ENCODE measurements around the gene CISD1.

Gene CISD1

DNA sequence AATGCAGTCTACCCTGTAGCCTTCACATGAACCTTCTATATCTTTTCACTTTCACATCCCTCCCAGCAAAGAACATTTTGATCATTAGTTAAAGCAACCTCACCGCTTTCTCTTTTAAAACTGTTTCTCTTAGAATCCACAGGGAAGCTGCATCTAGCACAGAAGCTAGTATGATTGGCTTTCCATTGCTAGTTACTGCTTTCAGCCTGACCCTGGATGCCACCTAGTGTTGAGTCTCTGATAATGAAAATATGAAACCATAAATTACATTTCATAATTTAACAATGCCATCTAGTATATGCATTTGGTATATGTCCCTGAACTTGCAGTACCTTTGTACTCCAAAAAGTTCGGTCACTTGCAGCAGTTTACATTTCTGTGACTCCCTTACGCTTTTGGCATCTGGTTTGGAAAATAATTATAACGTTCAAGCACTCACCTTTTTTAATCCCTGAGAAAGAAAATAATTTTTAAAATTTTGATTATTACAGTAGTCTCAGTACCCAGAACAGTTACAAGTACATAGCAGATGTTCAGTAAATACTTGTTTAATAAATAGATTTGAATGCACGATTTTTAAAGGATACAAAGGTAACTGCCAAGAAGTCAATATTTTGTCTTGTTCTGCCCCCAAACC is 22.7 kb downstream of the CISD1 start:
- Histone ChIP-seq H3K9me3 (ENCODE audit: insufficient read depth, low read length, severe bottlenecking) (no peaks in the 10 kb centered on the region), H3K4me2 (ENCODE audit: insufficient read depth, low read length) (no peak overlapping the region), H3K27ac (ENCODE audit: low read length) (no peak overlapping the region), H3K27me3 (ENCODE audit: insufficient read depth, low read length, poor library complexity) (no peaks in the 10 kb centered on the region), H3K4me3 (ENCODE audit: low read depth in 1 of 2, low read length in 2 of 2) (no peak overlapping the region), H3K4me1 (ENCODE audit: insufficient read depth, low read length) (no peaks in the 10 kb centered on the region), H4K20me1 (ENCODE audit: insufficient read depth, low read length) (no peaks in the 10 kb centered on the region), H3K36me3 (ENCODE audit: insufficient read depth, low read length) (peaks cover 11% of the 10 kb centered on the region; the same call in 1 of the 2 replicates), H3K9ac (ENCODE audit: low read depth, low read length) (no peak overlapping the region), H3K79me2 (ENCODE audit: insufficient read depth, low read length) (no peaks in the 10 kb centered on the region), H2AFZ (ENCODE audit: low read depth, low read length) (no peak overlapping the region)
- TF ChIP-seq, protein P1, sequence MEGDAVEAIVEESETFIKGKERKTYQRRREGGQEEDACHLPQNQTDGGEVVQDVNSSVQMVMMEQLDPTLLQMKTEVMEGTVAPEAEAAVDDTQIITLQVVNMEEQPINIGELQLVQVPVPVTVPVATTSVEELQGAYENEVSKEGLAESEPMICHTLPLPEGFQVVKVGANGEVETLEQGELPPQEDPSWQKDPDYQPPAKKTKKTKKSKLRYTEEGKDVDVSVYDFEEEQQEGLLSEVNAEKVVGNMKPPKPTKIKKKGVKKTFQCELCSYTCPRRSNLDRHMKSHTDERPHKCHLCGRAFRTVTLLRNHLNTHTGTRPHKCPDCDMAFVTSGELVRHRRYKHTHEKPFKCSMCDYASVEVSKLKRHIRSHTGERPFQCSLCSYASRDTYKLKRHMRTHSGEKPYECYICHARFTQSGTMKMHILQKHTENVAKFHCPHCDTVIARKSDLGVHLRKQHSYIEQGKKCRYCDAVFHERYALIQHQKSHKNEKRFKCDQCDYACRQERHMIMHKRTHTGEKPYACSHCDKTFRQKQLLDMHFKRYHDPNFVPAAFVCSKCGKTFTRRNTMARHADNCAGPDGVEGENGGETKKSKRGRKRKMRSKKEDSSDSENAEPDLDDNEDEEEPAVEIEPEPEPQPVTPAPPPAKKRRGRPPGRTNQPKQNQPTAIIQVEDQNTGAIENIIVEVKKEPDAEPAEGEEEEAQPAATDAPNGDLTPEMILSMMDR (IDR thresholded peaks at IDR 0.05; ENCODE audit: borderline replicate concordance, extremely low read depth, low read length, poor library complexity, severe bottlenecking) = peak; percentile 78
- no peak for TF ChIP-seq EZH2 (IDR thresholded peaks at IDR 0.05; ENCODE audit: borderline replicate concordance, low read depth, low read length, severe bottlenecking)
- DNase-seq = peak; percentile 39
- ATAC-seq (ENCODE audit: insufficient read depth, low read depth) = peak; percentile 86

DNA sequence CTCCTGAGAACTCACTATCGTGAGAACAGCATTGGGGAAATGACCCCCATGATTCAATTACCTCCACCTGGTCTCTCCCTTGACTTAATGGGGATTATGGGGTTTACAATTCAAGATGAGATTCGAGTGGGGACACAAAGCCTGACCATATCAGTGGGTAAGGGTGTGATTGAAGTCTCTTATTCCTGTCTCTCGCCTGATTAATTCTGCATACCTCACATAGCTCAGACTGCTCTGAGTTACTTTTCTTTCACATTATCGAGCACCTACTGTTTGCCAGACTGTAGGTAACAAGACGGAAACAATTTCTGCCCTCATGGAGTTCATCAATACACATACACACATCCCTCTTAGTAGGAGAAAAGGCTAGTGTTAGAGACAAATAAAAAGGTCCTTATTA is 25.0 kb downstream of the CISD1 start:
- TF ChIP-seq EZH2 (IDR thresholded peaks at IDR 0.05; ENCODE audit: borderline replicate concordance, low read depth, low read length, severe bottlenecking) = no peak
- TF ChIP-seq, protein P1 (IDR thresholded peaks at IDR 0.05; ENCODE audit: borderline replicate concordance, extremely low read depth, low read length, poor library complexity, severe bottlenecking) = no peak

DNA sequence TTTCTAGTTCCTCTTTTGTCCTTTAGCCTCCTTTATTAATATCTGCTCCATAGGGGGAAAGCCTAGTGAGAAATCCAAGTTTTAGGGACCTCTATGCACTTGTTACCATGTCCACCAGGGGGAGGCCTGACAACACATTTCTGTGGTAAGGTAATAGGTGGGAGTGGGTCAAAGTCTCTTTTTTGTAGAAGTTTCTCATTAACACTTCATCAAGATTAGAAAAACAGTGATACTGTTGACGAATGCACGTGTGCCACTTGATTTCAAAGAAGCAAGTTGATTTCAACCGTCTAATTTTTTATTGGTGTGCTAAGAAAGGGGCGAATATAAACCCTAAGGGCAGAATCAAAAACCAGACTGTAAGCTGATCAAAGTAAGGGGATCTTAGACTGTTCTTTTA is 30.6 kb downstream of the CISD1 start:
- Histone ChIP-seq H3K9ac (ENCODE audit: low read depth, low read length) (no peak overlapping the region), H3K4me2 (ENCODE audit: insufficient read depth, low read length) (no peak overlapping the region), H3K27ac (ENCODE audit: low read length) (no peak overlapping the region), H3K79me2 (ENCODE audit: insufficient read depth, low read length) (no peaks in the 10 kb centered on the region), H4K20me1 (ENCODE audit: insufficient read depth, low read length) (no peaks in the 10 kb centered on the region), H3K36me3 (ENCODE audit: insufficient read depth, low read length) (no peaks in the 10 kb centered on the region), H2AFZ (ENCODE audit: low read depth, low read length) (no peak overlapping the region), H3K27me3 (ENCODE audit: insufficient read depth, low read length, poor library complexity) (peaks cover 2% of the 10 kb centered on the region), H3K4me1 (ENCODE audit: insufficient read depth, low read length) (no peaks in the 10 kb centered on the region), H3K4me3 (ENCODE audit: low read depth in 1 of 2, low read length in 2 of 2) (no peak overlapping the region), H3K9me3 (ENCODE audit: insufficient read depth, low read length, severe bottlenecking) (no peaks in the 10 kb centered on the region)
- peak; percentile 96 for ATAC-seq (ENCODE audit: insufficient read depth, low read depth)
- TF ChIP-seq, protein P1 (IDR thresholded peaks at IDR 0.05; ENCODE audit: borderline replicate concordance, extremely low read depth, low read length, poor library complexity, severe bottlenecking) = peak; percentile 89
- no peak for TF ChIP-seq EZH2 (IDR thresholded peaks at IDR 0.05; ENCODE audit: borderline replicate concordance, low read depth, low read length, severe bottlenecking)
- DNase-seq = peak; percentile 66

More for the DNA sequence above, 25.0 kb downstream of the CISD1 start:
- no peak overlapping the region for H3K4me2 ChIP-seq (ENCODE audit: insufficient read depth, low read length)
- no peak overlapping the region for H3K4me3 ChIP-seq (ENCODE audit: low read depth in 1 of 2, low read length in 2 of 2)
- H4K20me1 ChIP-seq (ENCODE audit: insufficient read depth, low read length) = no peaks in the 10 kb centered on the region
- H3K9ac ChIP-seq (ENCODE audit: low read depth, low read length) = no peak overlapping the region
- H3K9me3 ChIP-seq (ENCODE audit: insufficient read depth, low read length, severe bottlenecking) = no peaks in the 10 kb centered on the region
- H3K4me1 ChIP-seq (ENCODE audit: insufficient read depth, low read length) = no peaks in the 10 kb centered on the region
- H2AFZ ChIP-seq (ENCODE audit: low read depth, low read length) = no peak overlapping the region
- ATAC-seq (ENCODE audit: insufficient read depth, low read depth) = no peak
- peaks cover 3% of the 10 kb centered on the region; the same call in 1 of the 2 replicates for H3K36me3 ChIP-seq (ENCODE audit: insufficient read depth, low read length)
- no peak overlapping the region for H3K27ac ChIP-seq (ENCODE audit: low read length)
- H3K79me2 ChIP-seq (ENCODE audit: insufficient read depth, low read length) = no peaks in the 10 kb centered on the region
- H3K27me3 ChIP-seq (ENCODE audit: insufficient read depth, low read length, poor library complexity) = no peaks in the 10 kb centered on the region
- DNase-seq = no peak
